Measurements from ENCODE around the gene IFNA13.

- TF ChIP-seq ZNF274 (IDR thresholded peaks at IDR 0.05; ENCODE audit: low read depth, low read length) (no peak), YY1 (IDR thresholded peaks at IDR 0.05; ENCODE audit: insufficient read depth, insufficient read length) (no peak)
These were observed 34.8 kb upstream of the IFNA13 start for GRCh38 chr9:21402386-21403251.
